BJ (cell line): ENCODE measurements around the gene MST1. TPM values are rescaled to one million over a fixed set of nuclear protein-coding genes. Genes with fewer than 3 reads are reported as not detected.

Experiments
- CTCF ChIA-PET: fragments of 350-600 bp; formaldehyde crosslinking; extraction: SDS; loops from one replicate; lab custom pipeline; 2021; ENCODE audit warnings: antibody characterized with exemption, inconsistent platforms; lab: Yijun Ruan, JAX
- POLR2A ChIA-PET: fragments of 300-600 bp; sonication (Branson Sonifier 250); formaldehyde crosslinking; extraction: SDS; loops from one replicate; lab custom pipeline; 2021; ENCODE audit warnings: antibody characterized with exemption; lab: Charles Lee
- DNase-seq: peaks from one replicate; pipeline ENCODE4 v3.0.0-alpha.2; 2011; ENCODE audit warnings: low read depth
- H3K27me3 ChIP-seq: 2 replicates; pipeline ENCODE4 v1.6.0; 2011; ENCODE audit warnings: low read length; ENCODE audit not compliant: control insufficient read depth, insufficient read depth
- H3K36me3 ChIP-seq: 2 replicates; pipeline ENCODE4 v1.5.1; 2011; ENCODE audit warnings: low read length; ENCODE audit not compliant: control insufficient read depth, insufficient read depth
- H3K4me3 ChIP-seq: 2 replicates; pipeline ENCODE4 v1.5.1; 2011; ENCODE audit warnings: low read depth, mild to moderate bottlenecking, control low read depth, low read length
- CTCF ChIP-seq: IDR thresholded peaks from 2 replicates; pipeline ENCODE4 v1.5.1; 2011; ENCODE audit warnings: low read depth, mild to moderate bottlenecking, control low read depth, inconsistent platforms, low read length, moderate library complexity; ENCODE audit not compliant: insufficient read depth
- polyA plus RNA-seq: library from polyadenylated mRNA; depleted of rRNA; stranded (reverse); fragments of >200 nt; gene quantifications from 2 replicates; pipeline ENCODE4 v1.2.3, GENCODE V29; 2011

MST1 gene
- polyA plus RNA-seq, 1 experiment: 10.7 TPM

- no peak overlapping the region for H3K4me3 ChIP-seq
- peaks cover 25% of the 10 kb centered on the region for H3K36me3 ChIP-seq
- POLR2A ChIA-PET: no interaction called here
- H3K27me3 ChIP-seq: no peaks in the 10 kb centered on the region
- CTCF ChIA-PET: interaction anchor here (1.1 to 1.3 kb wide), 2 partner anchors 29 to 73 kb away, joined by 3 read pairs; partner anchors contain the start of gene INKA1
- TF ChIP-seq CTCF: no peak
- DNase-seq: no peak
These were observed 40.8 kb upstream of the MST1 start for GRCh38 chr3:49729966-49730609.

GRCh38 chr3:49727924-49728361 lies 38.7 kb upstream of the MST1 start:
- no peak for TF ChIP-seq CTCF
- CTCF ChIA-PET: no interaction called here

GRCh38 chr3:49727154-49727923 lies 38.1 kb upstream of the MST1 start:
- no peak for DNase-seq

More at GRCh38 chr3:49727924-49728361, 38.7 kb upstream of the MST1 start:
- DNase-seq: no peak
- H3K36me3 ChIP-seq: peaks cover 21% of the 10 kb centered on the region
- no peaks in the 10 kb centered on the region for H3K27me3 ChIP-seq
- POLR2A ChIA-PET: no interaction called here
- H3K4me3 ChIP-seq: no peak overlapping the region

GRCh38 chr3:49725906-49726681 lies 36.8 kb upstream of the MST1 start:
- ChIA-PET POLR2A (no interaction called here), CTCF (no interaction called here)
- Histone ChIP-seq H3K36me3 (peaks cover 24% of the 10 kb centered on the region), H3K4me3 (no peak overlapping the region), H3K27me3 (no peaks in the 10 kb centered on the region)
- DNase-seq: no peak
- no peak for TF ChIP-seq CTCF

More at GRCh38 chr3:49727154-49727923, 38.1 kb upstream of the MST1 start:
- Histone ChIP-seq H3K27me3 (no peaks in the 10 kb centered on the region), H3K4me3 (no peak overlapping the region), H3K36me3 (peaks cover 18% of the 10 kb centered on the region)
- POLR2A ChIA-PET: no interaction called here
- TF ChIP-seq CTCF: no peak
- CTCF ChIA-PET: no interaction called here
